Measurements from ENCODE around the gene DHX35. TPM values are rescaled to one million over a fixed set of nuclear protein-coding genes. Genes with fewer than 3 reads are reported as not detected.
A peak's percentile ranks its signal among the peaks of the same experiment; 100 is the strongest.

Gene DHX35
- total and polyA plus RNA-seq, 2 of the 13 experiments (the other 11 are each of a cell fraction or from before 2014, with no cell fraction given) = 25.8 to 28.7 TPM

DNA sequence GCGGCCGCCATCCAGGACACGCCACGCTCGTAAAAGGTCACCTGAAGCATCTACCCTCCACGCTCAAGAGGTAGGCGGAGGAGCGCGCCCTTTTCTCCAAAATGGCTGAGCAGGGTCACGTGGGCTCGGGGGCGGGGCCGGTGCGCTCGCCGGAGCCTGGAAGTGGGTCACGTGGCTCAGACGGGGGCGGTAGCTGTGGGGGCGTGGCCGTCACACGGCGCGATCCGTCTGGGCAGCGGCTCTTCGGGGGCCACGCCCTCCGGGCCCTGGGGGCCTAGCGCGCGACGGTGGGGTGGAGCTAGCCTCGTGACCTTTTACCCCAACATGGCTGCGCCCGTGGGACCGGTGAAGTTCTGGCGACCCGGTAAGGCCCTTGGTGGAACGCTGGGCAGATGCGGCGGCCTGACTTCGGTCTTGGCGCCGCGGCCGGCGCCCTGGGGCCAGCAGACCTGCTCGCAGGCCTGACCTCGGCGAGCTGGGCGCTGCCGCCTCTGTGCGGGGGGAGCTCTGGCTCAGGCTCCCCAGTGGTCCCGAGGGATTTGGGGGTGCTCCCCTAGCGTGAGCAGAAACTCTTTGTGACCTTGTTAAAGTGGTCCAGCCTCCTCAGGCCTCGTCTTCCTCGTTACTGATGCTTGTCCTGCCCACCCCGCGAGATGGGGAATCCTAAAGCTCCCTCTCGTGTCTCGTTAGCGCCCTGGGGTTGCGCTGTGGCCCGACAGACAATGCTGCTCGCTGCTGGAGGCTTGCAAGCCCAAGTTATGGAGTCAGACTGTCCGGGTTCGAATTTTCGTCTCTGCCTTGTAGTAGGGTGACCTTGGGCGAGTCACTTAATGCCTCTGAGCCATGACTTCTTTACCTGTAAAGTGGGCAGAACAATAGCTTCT lies at the start of gene DHX35 (continued):
- peak; percentile 51 for TF ChIP-seq MED1 (CRISPR knock-in tag; IDR thresholded peaks at IDR 0.05)
- TF ChIP-seq, protein P1, sequence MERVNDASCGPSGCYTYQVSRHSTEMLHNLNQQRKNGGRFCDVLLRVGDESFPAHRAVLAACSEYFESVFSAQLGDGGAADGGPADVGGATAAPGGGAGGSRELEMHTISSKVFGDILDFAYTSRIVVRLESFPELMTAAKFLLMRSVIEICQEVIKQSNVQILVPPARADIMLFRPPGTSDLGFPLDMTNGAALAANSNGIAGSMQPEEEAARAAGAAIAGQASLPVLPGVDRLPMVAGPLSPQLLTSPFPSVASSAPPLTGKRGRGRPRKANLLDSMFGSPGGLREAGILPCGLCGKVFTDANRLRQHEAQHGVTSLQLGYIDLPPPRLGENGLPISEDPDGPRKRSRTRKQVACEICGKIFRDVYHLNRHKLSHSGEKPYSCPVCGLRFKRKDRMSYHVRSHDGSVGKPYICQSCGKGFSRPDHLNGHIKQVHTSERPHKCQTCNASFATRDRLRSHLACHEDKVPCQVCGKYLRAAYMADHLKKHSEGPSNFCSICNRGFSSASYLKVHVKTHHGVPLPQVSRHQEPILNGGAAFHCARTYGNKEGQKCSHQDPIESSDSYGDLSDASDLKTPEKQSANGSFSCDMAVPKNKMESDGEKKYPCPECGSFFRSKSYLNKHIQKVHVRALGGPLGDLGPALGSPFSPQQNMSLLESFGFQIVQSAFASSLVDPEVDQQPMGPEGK (CRISPR knock-in tag; IDR thresholded peaks at IDR 0.05) = peak; percentile 95
- peak; percentile 94 for TF ChIP-seq ZNF263 (CRISPR knock-in tag; IDR thresholded peaks at IDR 0.05)
- TF ChIP-seq, protein P2, sequence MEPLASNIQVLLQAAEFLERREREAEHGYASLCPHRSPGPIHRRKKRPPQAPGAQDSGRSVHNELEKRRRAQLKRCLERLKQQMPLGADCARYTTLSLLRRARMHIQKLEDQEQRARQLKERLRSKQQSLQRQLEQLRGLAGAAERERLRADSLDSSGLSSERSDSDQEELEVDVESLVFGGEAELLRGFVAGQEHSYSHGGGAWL (CRISPR knock-in tag; IDR thresholded peaks at IDR 0.05) = peak; percentile 87
- no peak for TF ChIP-seq HMG20B (CRISPR knock-in tag; conservative IDR thresholded peaks at IDR 0.05)
- no peak; the same call in 1 of the 2 replicates for TF ChIP-seq SNAPC5 (CRISPR knock-in tag; IDR thresholded peaks at IDR 0.05; ENCODE audit: borderline replicate concordance)
- TF ChIP-seq ZNF557 (CRISPR knock-in tag; IDR thresholded peaks at IDR 0.05) = 0 out of 2 replicates have a peak, but pooled peaks have one; percentile 50
- peak; percentile 95 to 98 for TF ChIP-seq HMGXB4 (CRISPR knock-in tag; IDR thresholded peaks at IDR 0.05; ENCODE audit: borderline replicate concordance in 1 of 2, low read depth in 1 of 2)
- TF ChIP-seq TEAD3 (CRISPR knock-in tag; optimal IDR thresholded peaks at IDR 0.05; ENCODE audit: borderline replicate concordance) = peak; percentile 70
- no peak for TF ChIP-seq ZNF468 (CRISPR knock-in tag; IDR thresholded peaks at IDR 0.05)
- TF ChIP-seq U2AF2 (IDR thresholded peaks at IDR 0.05; ENCODE audit: low read depth, low read length) = peak; percentile 94
- TF ChIP-seq ELF3 (CRISPR knock-in tag; IDR thresholded peaks at IDR 0.05) = peak; percentile 82
- TF ChIP-seq HCFC1 (IDR thresholded peaks at IDR 0.05; ENCODE audit: low read depth, low read length) = peak; percentile 61; the same call in 1 of the 2 replicates
- TF ChIP-seq, protein P3, sequence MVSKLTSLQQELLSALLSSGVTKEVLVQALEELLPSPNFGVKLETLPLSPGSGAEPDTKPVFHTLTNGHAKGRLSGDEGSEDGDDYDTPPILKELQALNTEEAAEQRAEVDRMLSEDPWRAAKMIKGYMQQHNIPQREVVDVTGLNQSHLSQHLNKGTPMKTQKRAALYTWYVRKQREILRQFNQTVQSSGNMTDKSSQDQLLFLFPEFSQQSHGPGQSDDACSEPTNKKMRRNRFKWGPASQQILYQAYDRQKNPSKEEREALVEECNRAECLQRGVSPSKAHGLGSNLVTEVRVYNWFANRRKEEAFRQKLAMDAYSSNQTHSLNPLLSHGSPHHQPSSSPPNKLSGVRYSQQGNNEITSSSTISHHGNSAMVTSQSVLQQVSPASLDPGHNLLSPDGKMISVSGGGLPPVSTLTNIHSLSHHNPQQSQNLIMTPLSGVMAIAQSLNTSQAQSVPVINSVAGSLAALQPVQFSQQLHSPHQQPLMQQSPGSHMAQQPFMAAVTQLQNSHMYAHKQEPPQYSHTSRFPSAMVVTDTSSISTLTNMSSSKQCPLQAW (CRISPR knock-in tag; IDR thresholded peaks at IDR 0.05) = peak; percentile 90
- TF ChIP-seq ZNF713 (CRISPR knock-in tag; IDR thresholded peaks at IDR 0.05) = no peak
- peak; percentile 79 for TF ChIP-seq MED8 (CRISPR knock-in tag; IDR thresholded peaks at IDR 0.05; ENCODE audit: insufficient replicate concordance)
- no peak for TF ChIP-seq HNRNPK (IDR thresholded peaks at IDR 0.05; ENCODE audit: low read depth, low read length, poor library complexity, severe bottlenecking)
- TF ChIP-seq ZNF382 (CRISPR knock-in tag; IDR thresholded peaks at IDR 0.05; ENCODE audit: borderline replicate concordance) = no peak
- TF ChIP-seq RAD21 (CRISPR knock-in tag; IDR thresholded peaks at IDR 0.05) = peak; percentile 74
- no peak for TF ChIP-seq PCBP1 (IDR thresholded peaks at IDR 0.05; ENCODE audit: borderline replicate concordance, low read depth, low read length)
- TF ChIP-seq ZEB1 (IDR thresholded peaks at IDR 0.05; ENCODE audit: insufficient replicate concordance, low read depth) = no peak
- TF ChIP-seq ZNF772 (CRISPR knock-in tag; IDR thresholded peaks at IDR 0.05) = peak; percentile 99
- TF ChIP-seq PAF1 (CRISPR knock-in tag; IDR thresholded peaks at IDR 0.05) = no peak; the same call in 1 of the 2 replicates
- TF ChIP-seq ZNF343 (CRISPR knock-in tag; IDR thresholded peaks at IDR 0.05) = peak; percentile 97; the same call in 1 of the 2 replicates

Data from HepG2 (cell line).